ENCODE measurements around the gene VASP.
"Not testable (repeated sequence)": the region's sequence is repeated elsewhere in the genome, so short reads cannot be mapped to it uniquely, and the experiment has no call there.

GRCh38 chr19:45510352-45510751 is 3.1 kb downstream of the VASP start:
- TF ChIP-seq, protein P1, sequence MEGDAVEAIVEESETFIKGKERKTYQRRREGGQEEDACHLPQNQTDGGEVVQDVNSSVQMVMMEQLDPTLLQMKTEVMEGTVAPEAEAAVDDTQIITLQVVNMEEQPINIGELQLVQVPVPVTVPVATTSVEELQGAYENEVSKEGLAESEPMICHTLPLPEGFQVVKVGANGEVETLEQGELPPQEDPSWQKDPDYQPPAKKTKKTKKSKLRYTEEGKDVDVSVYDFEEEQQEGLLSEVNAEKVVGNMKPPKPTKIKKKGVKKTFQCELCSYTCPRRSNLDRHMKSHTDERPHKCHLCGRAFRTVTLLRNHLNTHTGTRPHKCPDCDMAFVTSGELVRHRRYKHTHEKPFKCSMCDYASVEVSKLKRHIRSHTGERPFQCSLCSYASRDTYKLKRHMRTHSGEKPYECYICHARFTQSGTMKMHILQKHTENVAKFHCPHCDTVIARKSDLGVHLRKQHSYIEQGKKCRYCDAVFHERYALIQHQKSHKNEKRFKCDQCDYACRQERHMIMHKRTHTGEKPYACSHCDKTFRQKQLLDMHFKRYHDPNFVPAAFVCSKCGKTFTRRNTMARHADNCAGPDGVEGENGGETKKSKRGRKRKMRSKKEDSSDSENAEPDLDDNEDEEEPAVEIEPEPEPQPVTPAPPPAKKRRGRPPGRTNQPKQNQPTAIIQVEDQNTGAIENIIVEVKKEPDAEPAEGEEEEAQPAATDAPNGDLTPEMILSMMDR (conservative IDR thresholded peaks at IDR 0.05) = not testable (repeated sequence)
- TF ChIP-seq ZFX (IDR thresholded peaks at IDR 0.05) = not testable (repeated sequence)

Data from C4-2B (cell line).